Activated T-helper 2 cell treated with anti-CD3 and anti-CD28 coated beads, Interferon-gamma antibody, Interleukin-2, Interleukin-4, amounts not matched to agents 10 μg/mL and 5 μg/mL and 100 μg/mL, durations not matched to agents 14 hours and 24 hours and 36 hours (primary cell): ENCODE results near the gene CDH12. TPM values are rescaled to one million over a fixed set of nuclear protein-coding genes. Genes with fewer than 3 reads are reported as not detected.
"Not testable (repeated sequence)": the region's sequence is repeated elsewhere in the genome, so short reads cannot be mapped to it uniquely, and the experiment has no call there.

Experiments
- DNase-seq: peaks from one replicate; pipeline ENCODE4 v3.0.0; 2021; ENCODE audit warnings: low spot score
- H3K27ac Mint-ChIP-seq: one replicate; pipeline ENCODE4 v1.8.0; 2021; ENCODE audit warnings: mixed read lengths
- H3K27me3 Mint-ChIP-seq: one replicate; pipeline ENCODE4 v1.8.0; 2021; ENCODE audit warnings: low read depth, mixed read lengths
- H3K36me3 Mint-ChIP-seq: one replicate; pipeline ENCODE4 v1.8.0; 2021; ENCODE audit warnings: low read depth, mixed read lengths
- H3K4me1 Mint-ChIP-seq: one replicate; pipeline ENCODE4 v1.8.0; 2021; ENCODE audit warnings: low read depth, mixed read lengths
- H3K4me3 Mint-ChIP-seq: one replicate; pipeline ENCODE4 v1.8.0; 2021; ENCODE audit warnings: low read depth, mild to moderate bottlenecking, moderate library complexity, mixed read lengths
- H3K9me3 Mint-ChIP-seq: one replicate; pipeline ENCODE4 v1.8.0; 2021; ENCODE audit warnings: mixed read lengths
- intact Hi-C: fragments of 100-400 bp; cut with micrococcal nuclease; formaldehyde crosslinking; loops from one replicate; pipeline ENCODE4 v1.15.1; 2023
- total RNA-seq: library from RNA; stranded (reverse); gene quantifications from 2 replicates; pipeline ENCODE4 v1.2.3, GENCODE V29; 2022

Gene CDH12
- total RNA-seq, 1 donor from 2014 or later, result not detected

- H3K4me3 Mint-ChIP-seq, result no peak overlapping the region
- DNase-seq, result no peak
- intact Hi-C loops, result no loop called here
- H3K27me3 Mint-ChIP-seq, result no peaks in the 10 kb centered on the region
- peaks cover 31% of the 10 kb centered on the region for H3K9me3 Mint-ChIP-seq
- no peaks in the 10 kb centered on the region for H3K4me1 Mint-ChIP-seq
- no peak overlapping the region for H3K27ac Mint-ChIP-seq
- H3K36me3 Mint-ChIP-seq, result no peaks in the 10 kb centered on the region
These were observed 502.0 kb downstream of the CDH12 start for GRCh38 chr5:22351178-22351577.

- no peaks in the 10 kb centered on the region for H3K36me3 Mint-ChIP-seq
- no peak overlapping the region for H3K4me3 Mint-ChIP-seq
- intact Hi-C loops, result no loop called here
- no peak for DNase-seq
- no peaks in the 10 kb centered on the region for H3K4me1 Mint-ChIP-seq
- no peak overlapping the region for H3K27ac Mint-ChIP-seq
- peaks cover 29% of the 10 kb centered on the region for H3K9me3 Mint-ChIP-seq
- no peaks in the 10 kb centered on the region for H3K27me3 Mint-ChIP-seq
These were observed 505.1 kb downstream of the CDH12 start for GRCh38 chr5:22348027-22348426.

- no peaks in the 10 kb centered on the region for H3K36me3 Mint-ChIP-seq
- H3K4me1 Mint-ChIP-seq, result no peaks in the 10 kb centered on the region
- H3K9me3 Mint-ChIP-seq, result peaks cover 8% of the 10 kb centered on the region
- intact Hi-C loops, result no loop called here
- H3K27me3 Mint-ChIP-seq, result no peaks in the 10 kb centered on the region
- H3K4me3 Mint-ChIP-seq, result no peak overlapping the region
- no peak overlapping the region for H3K27ac Mint-ChIP-seq
- no peak for DNase-seq
These were observed 509.1 kb downstream of the CDH12 start for GRCh38 chr5:22344000-22344399.

GRCh38 chr5:22341406-22341805 lies 511.7 kb downstream of the CDH12 start:
- no peak overlapping the region for H3K4me3 Mint-ChIP-seq
- H3K36me3 Mint-ChIP-seq, result no peaks in the 10 kb centered on the region
- H3K4me1 Mint-ChIP-seq, result no peaks in the 10 kb centered on the region
- peaks cover 15% of the 10 kb centered on the region for H3K9me3 Mint-ChIP-seq
- no peaks in the 10 kb centered on the region for H3K27me3 Mint-ChIP-seq
- H3K27ac Mint-ChIP-seq, result no peak overlapping the region
- intact Hi-C loops, result no loop called here
- no peak for DNase-seq

- H3K4me1 Mint-ChIP-seq, intact Hi-C loops, DNase-seq, H3K27ac Mint-ChIP-seq, H3K4me3 Mint-ChIP-seq, H3K27me3 Mint-ChIP-seq, H3K36me3 Mint-ChIP-seq: not testable (repeated sequence)
- peaks cover 56% of the 10 kb centered on the region for H3K9me3 Mint-ChIP-seq
These were observed 520.2 kb downstream of the CDH12 start for GRCh38 chr5:22332949-22333348.

- intact Hi-C loops, result no loop called here
- Mint-ChIP-seq H3K27ac (no peak overlapping the region), H3K36me3 (no peaks in the 10 kb centered on the region), H3K27me3 (no peaks in the 10 kb centered on the region), H3K9me3 (peaks cover 34% of the 10 kb centered on the region), H3K4me3 (no peak overlapping the region), H3K4me1 (no peaks in the 10 kb centered on the region)
- DNase-seq, result no peak
These were observed 523.5 kb downstream of the CDH12 start for GRCh38 chr5:22329683-22330082.

- intact Hi-C loops, result no loop called here
- Mint-ChIP-seq H3K9me3 (peaks cover 34% of the 10 kb centered on the region), H3K4me1 (no peaks in the 10 kb centered on the region), H3K4me3 (no peak overlapping the region), H3K36me3 (no peaks in the 10 kb centered on the region), H3K27me3 (no peaks in the 10 kb centered on the region), H3K27ac (no peak overlapping the region)
- DNase-seq, result no peak
These were observed 533.3 kb downstream of the CDH12 start for GRCh38 chr5:22319798-22320197.

GRCh38 chr5:22316294-22316693 lies 536.9 kb downstream of the CDH12 start:
- no peaks in the 10 kb centered on the region for H3K27me3 Mint-ChIP-seq
- intact Hi-C loops, result no loop called here
- no peak for DNase-seq
- H3K4me1 Mint-ChIP-seq, result no peaks in the 10 kb centered on the region
- H3K9me3 Mint-ChIP-seq, result peaks cover 49% of the 10 kb centered on the region
- no peaks in the 10 kb centered on the region for H3K36me3 Mint-ChIP-seq
- H3K27ac Mint-ChIP-seq, result no peak overlapping the region
- H3K4me3 Mint-ChIP-seq, result no peak overlapping the region

- DNase-seq, H3K27me3 Mint-ChIP-seq, H3K4me1 Mint-ChIP-seq, intact Hi-C loops, H3K27ac Mint-ChIP-seq, H3K36me3 Mint-ChIP-seq, H3K4me3 Mint-ChIP-seq: not testable (repeated sequence)
- H3K9me3 Mint-ChIP-seq, result peaks cover 45% of the 10 kb centered on the region
These were observed 538.1 kb downstream of the CDH12 start for GRCh38 chr5:22315052-22315451.

GRCh38 chr5:22314548-22314947 lies 538.6 kb downstream of the CDH12 start:
- H3K27ac Mint-ChIP-seq, result no peak overlapping the region
- intact Hi-C loops, result no loop called here
- H3K4me1 Mint-ChIP-seq, result no peaks in the 10 kb centered on the region
- no peak overlapping the region for H3K4me3 Mint-ChIP-seq
- H3K27me3 Mint-ChIP-seq, result no peaks in the 10 kb centered on the region
- peaks cover 40% of the 10 kb centered on the region for H3K9me3 Mint-ChIP-seq
- no peak for DNase-seq
- H3K36me3 Mint-ChIP-seq, result no peaks in the 10 kb centered on the region

- DNase-seq, result no peak
- Mint-ChIP-seq H3K27me3 (no peaks in the 10 kb centered on the region), H3K27ac (no peak overlapping the region), H3K36me3 (no peaks in the 10 kb centered on the region), H3K9me3 (peaks cover 28% of the 10 kb centered on the region), H3K4me3 (no peak overlapping the region), H3K4me1 (no peaks in the 10 kb centered on the region)
- intact Hi-C loops, result no loop called here
These were observed 547.1 kb downstream of the CDH12 start for GRCh38 chr5:22306011-22306410.

- no peaks in the 10 kb centered on the region for H3K4me1 Mint-ChIP-seq
- no peak for DNase-seq
- intact Hi-C loops, result no loop called here
- no peaks in the 10 kb centered on the region for H3K36me3 Mint-ChIP-seq
- peaks cover 40% of the 10 kb centered on the region for H3K9me3 Mint-ChIP-seq
- no peak overlapping the region for H3K4me3 Mint-ChIP-seq
- H3K27ac Mint-ChIP-seq, result no peak overlapping the region
- no peaks in the 10 kb centered on the region for H3K27me3 Mint-ChIP-seq
These were observed 557.3 kb downstream of the CDH12 start for GRCh38 chr5:22295832-22296231.

- peaks cover 56% of the 10 kb centered on the region for H3K9me3 Mint-ChIP-seq
- no peak overlapping the region for H3K27ac Mint-ChIP-seq
- H3K4me1 Mint-ChIP-seq, result no peaks in the 10 kb centered on the region
- intact Hi-C loops, result no loop called here
- no peak overlapping the region for H3K4me3 Mint-ChIP-seq
- no peaks in the 10 kb centered on the region for H3K36me3 Mint-ChIP-seq
- no peak for DNase-seq
- H3K27me3 Mint-ChIP-seq, result no peaks in the 10 kb centered on the region
These were observed 560.0 kb downstream of the CDH12 start for GRCh38 chr5:22293147-22293546.

- Mint-ChIP-seq H3K36me3 (no peaks in the 10 kb centered on the region), H3K4me3 (no peak overlapping the region), H3K27ac (no peak overlapping the region), H3K27me3 (no peaks in the 10 kb centered on the region), H3K9me3 (peaks cover 36% of the 10 kb centered on the region), H3K4me1 (no peaks in the 10 kb centered on the region)
- intact Hi-C loops, result no loop called here
- no peak for DNase-seq
These were observed 575.0 kb downstream of the CDH12 start for GRCh38 chr5:22278164-22278563.
